Measurements from ENCODE around the gene HIF3A. TPM values are rescaled to one million over a fixed set of nuclear protein-coding genes. Genes with fewer than 3 reads are reported as not detected.

The HIF3A gene
- total and polyA plus RNA-seq, 2 donors (not counting 3 experiments of a cell fraction or from before 2014, with no cell fraction given) = 8.1 to 8.5 TPM

- Histone ChIP-seq H4K20me1 (replicated peaks; ENCODE audit: control insufficient read depth, extremely low read depth, insufficient read depth, low read length) (no peaks in the 10 kb centered on the region), H3K9me3 (replicated peaks; ENCODE audit: control insufficient read depth, insufficient read depth, low read length) (no peaks in the 10 kb centered on the region), H3K4me2 (ENCODE audit: insufficient read depth, low read length) (no peak overlapping the region), H3K9ac (replicated peaks; ENCODE audit: extremely low read depth, insufficient read depth, low read length) (no peak overlapping the region), H3K9me1 (replicated peaks; ENCODE audit: control insufficient read depth, extremely low read depth, insufficient read depth, low read length) (no peaks in the 10 kb centered on the region), H3K79me2 (ENCODE audit: control insufficient read depth, insufficient read depth, low read length) (peaks cover 29% of the 10 kb centered on the region), H2AFZ (ENCODE audit: low read depth, low read length) (no peak overlapping the region), H3K36me3 (ENCODE audit: control insufficient read depth in 2 of 2, extremely low read depth in 1 of 2, insufficient read depth in 2 of 2, low read length in 2 of 2) (no peaks in the 10 kb centered on the region), H3K27me3 (ENCODE audit: control insufficient read depth in 2 of 2, insufficient read depth in 2 of 2, low read length in 2 of 2) (no peaks in the 10 kb centered on the region), H3K27ac (ENCODE audit: insufficient read depth, low read depth, low read length) (no peak overlapping the region), H3K4me3 (replicated peaks in 1 of 3; ENCODE audit: insufficient read depth in 1 of 3, low read depth in 1 of 3, low read length in 3 of 3) (no peak overlapping the region), H3K4me1 (ENCODE audit: control insufficient read depth, extremely low read depth, insufficient read depth, low read length) (peaks cover 17% of the 10 kb centered on the region)
- POLR2A ChIA-PET = no interaction called here
- CTCF ChIA-PET = no interaction called here
- DNase-seq (ENCODE audit: low read depth, low spot score) (no peak), FAIRE-seq (no peak)
- intact Hi-C loops (cut with micrococcal nuclease) = no loop called here
- TF ChIP-seq JUN (IDR thresholded peaks at IDR 0.05; ENCODE audit: borderline replicate concordance, insufficient read depth, insufficient read length, low read depth) = no peak
- no peak for TF ChIP-seq FOS (IDR thresholded peaks at IDR 0.05; ENCODE audit: borderline replicate concordance, insufficient read depth, low read length)
- TF ChIP-seq MYC (IDR thresholded peaks at IDR 0.05; ENCODE audit: low read depth, low read length) = no peak
- no peak for TF ChIP-seq POLR2A (IDR thresholded peaks at IDR 0.05; ENCODE audit: low read depth, low read length)
- no peak for TF ChIP-seq EZH2 (IDR thresholded peaks at IDR 0.05; ENCODE audit: borderline replicate concordance, low read depth, low read length, severe bottlenecking)
- TF ChIP-seq GATA2 (IDR thresholded peaks at IDR 0.05; ENCODE audit: insufficient read depth, insufficient read length, low read depth, low read length) = no peak
- no peak for TF ChIP-seq POLR2AphosphoS5 (IDR thresholded peaks at IDR 0.05; ENCODE audit: insufficient read depth, low read depth, low read length)
- no peak for TF ChIP-seq CTCF (IDR thresholded peaks at IDR 0.05; ENCODE audit: extremely low read depth in 1 of 2, insufficient read depth in 1 of 2, low read depth in 1 of 2, low read length in 2 of 2)
- dilution Hi-C loops (cut with MboI; ENCODE audit: extremely low pct_ligation_motif_present, low sequenced_read_pairs) = no loop called here
- BruUV-seq (replicated peaks) = no TSS peak
Measured at GRCh38 chr19:46345157-46345556, 48.3 kb downstream of the HIF3A start.
